Measurements from ENCODE around the gene COTL1. TPM values are rescaled to one million over a fixed set of nuclear protein-coding genes. Genes with fewer than 3 reads are reported as not detected.

Gene COTL1
- total and polyA plus RNA-seq, 9 of the 15 experiments (the other 6 are each of a cell fraction or from before 2014, with no cell fraction given): 27.7 to 185 (median 72.5) TPM

- TF ChIP-seq ZNF592 (IDR thresholded peaks at IDR 0.05): peak; percentile 68; the same call in 1 of the 2 replicates
- TF ChIP-seq MTA1 (IDR thresholded peaks at IDR 0.05; ENCODE audit: borderline replicate concordance): 0 out of 2 replicates have a peak, but pooled peaks have one; percentile 30
- TF ChIP-seq CUX1 (CRISPR knock-in tag; IDR thresholded peaks at IDR 0.05): no peak
- no peak for TF ChIP-seq TAF1 (IDR thresholded peaks at IDR 0.05; ENCODE audit: control insufficient read depth, extremely low read depth, insufficient read depth, low read length, severe bottlenecking)
- TF ChIP-seq ZBTB34 (CRISPR knock-in tag; IDR thresholded peaks at IDR 0.05): no peak
- 0 out of 2 replicates have a peak, but pooled peaks have one; percentile 13 for TF ChIP-seq ZNF175 (CRISPR knock-in tag; IDR thresholded peaks at IDR 0.05; ENCODE audit: low read depth)
- TF ChIP-seq CC2D1A (IDR thresholded peaks at IDR 0.05): 0 out of 2 replicates have a peak, but pooled peaks have one; percentile 51
- no peak for TF ChIP-seq ZNF830 (CRISPR knock-in tag; IDR thresholded peaks at IDR 0.05)
- no peak for TF ChIP-seq ZNF174 (CRISPR knock-in tag; IDR thresholded peaks at IDR 0.05)
- no peak for TF ChIP-seq ZNF124 (CRISPR knock-in tag; IDR thresholded peaks at IDR 0.05)
- no peak for TF ChIP-seq BRF1 (IDR thresholded peaks at IDR 0.05; ENCODE audit: borderline replicate concordance, extremely low read depth, insufficient read length)
- TF ChIP-seq ZNF445 (CRISPR knock-in tag; IDR thresholded peaks at IDR 0.05; ENCODE audit: low read depth): no peak
- no peak for TF ChIP-seq FOXA1 (IDR thresholded peaks at IDR 0.05; ENCODE audit: borderline replicate concordance)
- TF ChIP-seq TFE3 (CRISPR knock-in tag; IDR thresholded peaks at IDR 0.05): no peak
These were observed at the start of gene COTL1 (continued) for GRCh38 chr16:84617791-84618580.

Data from K562 (cell line).